GM19099 (cell line): Measurements from ENCODE around the gene RAB3IL1.
A peak's percentile ranks its signal among the peaks of the same experiment; 100 is the strongest.

Experiments
- POLR2A ChIP-seq: IDR thresholded peaks from 3 replicates; pipeline ENCODE4 v1.6.1; 2011; ENCODE audit warnings: low read depth; ENCODE audit not compliant: insufficient read length; ENCODE audit errors: extremely low read depth

Gene RAB3IL1, protein sequence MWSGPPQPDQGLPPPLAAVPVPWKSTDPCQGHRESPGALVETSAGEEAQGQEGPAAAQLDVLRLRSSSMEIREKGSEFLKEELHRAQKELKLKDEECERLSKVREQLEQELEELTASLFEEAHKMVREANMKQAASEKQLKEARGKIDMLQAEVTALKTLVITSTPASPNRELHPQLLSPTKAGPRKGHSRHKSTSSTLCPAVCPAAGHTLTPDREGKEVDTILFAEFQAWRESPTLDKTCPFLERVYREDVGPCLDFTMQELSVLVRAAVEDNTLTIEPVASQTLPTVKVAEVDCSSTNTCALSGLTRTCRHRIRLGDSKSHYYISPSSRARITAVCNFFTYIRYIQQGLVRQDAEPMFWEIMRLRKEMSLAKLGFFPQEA

GRCh38 chr11:61917334-61918109 is at the start of gene RAB3IL1:
Gene RAB3IL1, minus strand, starts transcription at chr11:61917566. Its CDS starts 199 bp downstream, at chr11:61917367.
- TF ChIP-seq POLR2A = no peak

DNA sequence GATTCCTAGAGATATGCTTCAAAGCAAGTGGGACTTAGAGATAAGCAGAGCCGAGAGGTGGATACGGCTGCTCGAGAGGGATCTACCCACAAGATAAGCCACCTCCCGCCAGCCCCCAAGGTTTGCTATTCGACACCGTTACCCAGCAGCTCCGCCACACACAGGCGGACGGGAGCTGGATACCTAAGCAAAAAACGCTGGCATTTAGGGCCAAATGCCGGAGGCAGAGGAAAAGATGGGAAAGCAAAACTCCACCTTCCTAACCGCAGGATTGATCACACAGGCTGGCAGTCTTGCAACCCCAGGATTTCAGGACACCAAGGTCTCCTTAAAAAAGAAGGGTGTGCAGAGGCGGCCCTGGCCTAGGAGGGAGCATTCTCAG is 49.4 kb upstream of the RAB3IL1 start:
- no peak for TF ChIP-seq POLR2A

- TF ChIP-seq POLR2A = peak; percentile 39
Observed at GRCh38 chr11:61964058-61964665, 46.8 kb upstream of the RAB3IL1 start.

DNA sequence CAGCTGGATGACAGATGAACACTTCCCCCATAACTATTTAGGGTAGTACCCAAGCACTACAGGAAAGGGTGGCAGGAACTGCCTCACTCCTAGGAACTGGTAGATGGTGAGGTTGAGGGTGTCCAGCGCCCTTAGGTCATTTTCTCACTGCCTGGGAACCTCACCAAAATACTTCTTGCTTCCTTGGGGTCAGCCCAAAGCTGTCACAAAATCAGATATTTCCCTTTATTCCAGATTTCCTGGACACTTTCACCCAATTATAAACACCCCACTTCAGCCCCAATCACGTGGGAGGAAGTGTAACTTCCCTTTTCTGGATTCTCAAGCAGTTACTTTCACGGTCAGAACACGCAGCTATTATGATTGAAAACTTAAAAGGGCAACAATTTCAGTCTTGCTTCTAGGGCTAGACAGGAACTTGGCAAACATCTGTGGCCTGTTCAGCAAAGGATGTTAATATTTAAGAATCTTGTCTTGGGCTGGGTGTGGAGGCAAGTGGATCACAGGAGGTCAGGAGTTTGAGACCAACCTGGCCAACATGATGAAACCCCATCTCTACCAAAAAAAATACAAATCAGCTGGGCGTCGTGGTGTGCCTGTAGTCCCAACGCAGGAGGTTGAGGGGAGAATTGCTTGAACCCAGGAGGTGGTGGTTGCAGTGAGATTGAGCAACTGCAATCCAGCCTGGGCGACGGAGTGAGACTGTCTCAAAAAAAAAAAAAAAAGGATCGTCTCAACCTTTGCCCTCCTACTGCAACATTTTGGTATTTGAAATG is 46.1 kb upstream of the RAB3IL1 start:
- no peak for TF ChIP-seq POLR2A

GRCh38 chr11:61963016-61963281 is 45.6 kb upstream of the RAB3IL1 start:
- TF ChIP-seq POLR2A = no peak

DNA sequence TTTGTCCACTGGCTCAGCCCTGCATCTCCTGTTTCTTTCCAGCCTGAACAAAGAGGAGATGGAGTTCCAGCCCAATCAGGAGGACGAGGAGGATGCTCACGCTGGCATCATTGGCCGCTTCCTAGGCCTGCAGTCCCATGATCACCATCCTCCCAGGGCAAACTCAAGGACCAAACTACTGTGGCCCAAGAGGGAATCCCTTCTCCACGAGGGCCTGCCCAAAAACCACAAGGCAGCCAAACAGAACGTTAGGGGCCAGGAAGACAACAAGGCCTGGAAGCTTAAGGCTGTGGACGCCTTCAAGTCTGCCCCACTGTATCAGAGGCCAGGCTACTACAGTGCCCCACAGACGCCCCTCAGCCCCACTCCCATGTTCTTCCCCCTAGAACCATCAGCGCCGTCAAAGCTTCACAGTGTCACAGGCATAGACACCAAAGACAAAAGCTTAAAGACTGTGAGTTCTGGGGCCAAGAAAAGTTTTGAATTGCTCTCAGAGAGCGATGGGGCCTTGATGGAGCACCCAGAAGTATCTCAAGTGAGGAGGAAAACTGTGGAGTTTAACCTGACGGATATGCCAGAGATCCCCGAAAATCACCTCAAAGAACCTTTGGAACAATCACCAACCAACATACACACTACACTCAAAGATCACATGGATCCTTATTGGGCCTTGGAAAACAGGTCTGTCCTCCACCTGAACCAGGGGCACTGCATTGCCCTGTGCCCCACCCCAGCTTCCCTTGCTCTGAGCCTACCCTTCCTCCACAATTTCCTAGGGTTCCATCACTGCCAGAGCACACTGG is 45.0 kb upstream of the RAB3IL1 start:
- TF ChIP-seq POLR2A = no peak

- no peak for TF ChIP-seq POLR2A
Observed at GRCh38 chr11:61961570-61962212, 44.3 kb upstream of the RAB3IL1 start.

- TF ChIP-seq POLR2A = no peak
Observed at GRCh38 chr11:61960532-61960931, 43.2 kb upstream of the RAB3IL1 start.

DNA sequence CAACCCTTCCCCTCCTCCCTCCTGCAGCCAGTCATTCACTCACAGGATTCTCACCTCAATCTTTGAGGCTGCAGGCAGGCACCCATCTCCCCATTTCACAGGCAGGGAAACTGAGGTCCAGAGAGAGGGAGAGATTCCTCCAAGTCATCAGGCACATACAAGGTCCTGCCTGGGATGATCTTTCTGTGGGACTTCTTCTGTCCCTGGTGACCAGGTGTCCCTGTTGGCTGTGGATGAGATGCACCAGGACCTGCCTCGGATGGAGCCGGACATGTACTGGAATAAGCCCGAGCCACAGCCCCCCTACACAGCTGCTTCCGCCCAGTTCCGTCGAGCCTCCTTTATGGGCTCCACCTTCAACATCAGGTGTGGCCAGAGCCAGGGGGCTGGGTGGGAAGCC is 42.3 kb upstream of the RAB3IL1 start:
- no peak for TF ChIP-seq POLR2A

GRCh38 chr11:61959114-61959513 is 41.7 kb upstream of the RAB3IL1 start:
- TF ChIP-seq POLR2A = no peak

DNA sequence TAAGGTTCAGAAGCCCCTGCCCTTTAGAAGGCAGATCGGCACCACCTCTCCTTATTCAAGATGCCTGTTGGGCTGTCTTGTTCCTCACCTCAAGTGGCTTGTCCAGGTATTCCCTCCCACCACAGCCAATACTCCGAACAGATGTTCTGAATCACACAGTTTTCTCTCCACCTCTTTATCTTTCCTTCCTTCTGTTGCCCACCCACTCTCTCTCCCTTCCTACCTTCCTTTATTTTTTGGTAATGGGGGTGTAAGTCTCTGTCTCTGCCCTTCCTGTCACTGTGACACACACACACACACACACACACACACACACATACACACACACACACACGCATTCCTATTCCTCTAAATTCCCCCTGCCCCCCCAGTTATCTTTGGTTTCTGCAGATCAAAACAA is 41.2 kb upstream of the RAB3IL1 start:
- no peak for TF ChIP-seq POLR2A

DNA sequence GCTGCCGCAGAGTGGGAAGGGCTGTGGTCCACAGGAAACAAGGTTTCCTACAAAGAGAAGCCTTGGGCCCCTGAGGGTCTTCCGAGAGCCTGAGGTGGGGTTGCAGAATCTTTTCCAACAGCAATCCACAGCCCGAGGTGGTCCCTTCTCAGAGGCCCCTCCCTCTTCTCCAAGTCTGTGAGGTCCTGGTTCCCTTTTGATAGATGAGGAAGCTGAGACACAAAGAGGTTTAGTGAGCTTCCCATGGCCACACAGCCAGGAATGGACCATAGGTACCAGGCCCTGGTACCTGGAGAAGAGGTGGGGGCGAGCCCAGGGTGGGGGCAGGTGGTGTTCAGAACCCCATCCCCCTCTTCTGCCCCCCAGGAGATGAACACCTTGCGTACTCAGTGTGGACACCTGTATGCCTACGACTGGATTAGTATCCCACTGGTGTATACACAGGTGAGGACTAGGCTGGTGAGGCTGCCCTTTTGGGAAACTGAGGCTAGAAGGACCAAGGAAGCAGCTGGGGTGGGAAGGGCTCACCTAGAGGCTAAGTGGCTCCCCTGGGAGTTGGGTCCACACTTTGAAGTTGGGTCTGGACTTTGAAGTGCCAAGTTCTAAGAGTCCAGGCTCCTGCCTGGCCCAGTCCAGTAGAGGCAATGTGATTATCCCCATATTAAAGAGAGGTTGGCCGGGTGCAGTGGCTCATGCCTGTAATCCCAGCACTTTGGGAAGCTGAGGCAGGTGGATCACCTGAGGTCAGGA is 39.8 kb upstream of the RAB3IL1 start:
- no peak for TF ChIP-seq POLR2A

GRCh38 chr11:61956191-61957020 is 39.0 kb upstream of the RAB3IL1 start:
- no peak for TF ChIP-seq POLR2A
